GM19452 (cell line): Measurements from ENCODE around the gene CDO1.
"Not testable (repeated sequence)": the region's sequence is repeated elsewhere in the genome, so short reads cannot be mapped to it uniquely, and the experiment has no call there.

Experiments used
- ATAC-seq: cut with Tn5 transposase; IDR thresholded peaks from one replicate; pipeline ENCODE4 v1.9.1; 2021; ENCODE audit not compliant: unreplicated experiment

Gene CDO1

DNA sequence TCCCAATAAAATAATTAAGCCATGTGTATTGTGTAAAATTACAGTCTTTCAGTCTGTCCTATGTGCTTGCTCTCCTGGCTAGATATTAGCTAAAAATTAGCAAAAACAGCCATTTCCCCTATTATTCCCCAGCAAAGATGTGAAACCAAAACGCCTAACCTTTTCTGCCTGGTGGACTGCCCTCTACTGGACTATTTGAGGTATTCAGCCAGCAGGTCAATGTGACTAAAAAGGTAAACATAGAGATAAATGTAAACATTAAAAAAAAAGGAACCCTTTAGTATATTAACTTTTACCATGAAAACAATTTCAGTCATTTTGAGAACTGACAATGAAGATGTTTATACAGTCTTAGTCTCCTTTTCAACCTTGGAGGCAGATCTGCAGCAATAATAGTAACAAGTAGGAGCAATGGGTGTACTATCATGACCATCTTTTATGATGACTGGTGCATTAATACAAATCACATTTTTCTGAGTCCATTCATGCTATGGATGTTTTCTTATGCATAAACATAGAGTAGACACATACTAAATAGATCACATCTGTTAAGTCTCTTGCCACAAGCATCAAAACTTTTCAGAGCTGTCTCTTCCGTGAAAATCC is 14.8 kb upstream of the CDO1 start:
- peak; percentile 69 for ATAC-seq

- no peak for ATAC-seq
Observed at GRCh38 chr5:115829913-115830312, 13.5 kb upstream of the CDO1 start.

- no peak for ATAC-seq
Observed at GRCh38 chr5:115825948-115826347, 9.5 kb upstream of the CDO1 start.

GRCh38 chr5:115824983-115825382 is 8.5 kb upstream of the CDO1 start:
- not testable (repeated sequence) for ATAC-seq

- ATAC-seq = no peak
Observed at GRCh38 chr5:115820846-115821245, 4.4 kb upstream of the CDO1 start.

DNA sequence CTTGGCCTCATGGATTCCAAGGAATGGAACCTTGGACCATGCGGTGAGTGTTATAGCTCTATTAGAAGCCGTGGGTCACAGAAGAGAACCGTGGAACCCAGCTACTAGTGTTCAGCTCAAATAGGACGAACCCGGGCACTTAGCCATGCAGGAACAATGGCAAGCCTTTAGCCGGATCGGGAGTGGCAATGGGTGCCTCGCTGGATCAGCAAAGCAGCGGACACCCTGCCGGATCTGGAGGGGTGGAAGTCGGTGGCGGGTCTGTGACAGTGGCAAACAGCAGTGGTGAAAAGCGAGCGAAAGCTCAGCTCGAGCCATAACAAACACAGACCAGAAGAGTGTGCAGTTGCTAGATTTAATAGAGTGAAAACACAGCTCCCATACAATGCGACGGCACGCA is 2.4 kb upstream of the CDO1 start:
- ATAC-seq = no peak

GRCh38 chr5:115817386-115817785 is 927 bp upstream of the CDO1 start:
- no peak for ATAC-seq

GRCh38 chr5:115815693-115816225 is 700 bp downstream of the CDO1 start:
- ATAC-seq = no peak

DNA sequence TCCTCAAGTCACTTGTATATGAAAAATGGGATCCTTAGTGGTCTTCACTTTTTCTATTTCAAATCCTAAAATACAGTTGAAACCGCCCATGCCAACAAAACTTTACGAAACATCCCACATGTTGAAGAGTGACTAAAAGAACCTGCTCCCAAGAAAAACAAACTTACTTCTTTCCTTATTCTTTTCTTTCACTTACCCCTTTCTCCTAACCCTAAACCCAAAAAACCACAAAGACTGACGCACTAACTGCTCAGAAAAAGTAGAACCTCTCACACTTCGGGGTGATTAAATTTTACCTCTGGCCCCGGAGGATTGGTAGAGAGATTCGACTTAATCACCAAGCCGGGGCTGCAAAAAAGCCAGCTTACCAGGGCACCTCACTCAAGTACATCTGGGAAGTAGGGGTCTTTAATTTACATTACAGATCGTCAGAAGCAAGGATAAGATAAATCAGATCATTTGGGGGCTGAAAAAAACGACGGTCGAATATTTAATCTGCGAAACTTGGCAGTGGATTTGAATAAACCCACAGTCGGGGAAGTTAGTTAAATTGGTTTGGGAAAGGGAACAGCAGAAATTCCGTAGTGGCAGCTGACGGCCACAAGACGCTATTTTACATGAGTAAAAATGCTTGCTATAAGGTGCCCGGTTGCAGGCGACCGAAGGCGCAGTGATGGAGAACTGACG is 1.3 kb downstream of the CDO1 start:
- no peak for ATAC-seq

DNA sequence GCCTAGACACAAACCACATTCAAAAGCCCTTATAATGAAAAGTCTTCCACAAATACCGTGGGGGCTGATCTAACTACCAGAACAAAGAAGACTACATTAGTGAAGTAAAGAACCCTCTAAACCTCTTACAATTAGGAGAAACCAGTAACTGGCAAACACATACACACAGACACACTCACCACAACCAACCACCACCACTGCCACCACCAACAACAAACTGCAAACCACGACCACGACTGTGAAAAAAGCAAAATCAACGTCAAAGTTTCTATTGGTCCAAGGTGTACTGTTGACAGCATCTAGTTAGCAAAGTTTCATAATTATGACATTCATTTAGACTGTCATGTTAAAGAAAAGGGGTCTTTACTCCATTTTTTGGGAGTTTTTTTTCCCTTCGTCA is 2.7 kb downstream of the CDO1 start:
- no peak for ATAC-seq

DNA sequence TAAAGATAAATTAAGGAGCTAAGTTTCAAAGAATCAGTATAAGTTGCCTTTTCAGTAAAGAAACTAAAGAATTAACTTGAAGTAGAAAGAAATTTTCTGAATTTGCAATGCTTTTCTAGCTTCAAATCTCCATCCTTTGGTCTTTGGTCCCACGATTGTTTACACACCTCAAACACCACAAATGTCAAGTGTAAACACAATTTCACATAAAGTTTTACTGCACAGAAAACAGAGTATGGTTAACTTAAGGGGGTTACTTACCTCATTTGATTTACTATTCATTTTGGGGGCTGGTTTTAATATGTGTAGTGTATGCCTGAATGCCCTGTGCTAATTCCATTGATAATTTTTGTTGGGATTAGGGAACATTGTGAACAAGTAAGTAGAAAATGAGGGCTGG is 4.1 kb downstream of the CDO1 start:
- ATAC-seq = no peak

DNA sequence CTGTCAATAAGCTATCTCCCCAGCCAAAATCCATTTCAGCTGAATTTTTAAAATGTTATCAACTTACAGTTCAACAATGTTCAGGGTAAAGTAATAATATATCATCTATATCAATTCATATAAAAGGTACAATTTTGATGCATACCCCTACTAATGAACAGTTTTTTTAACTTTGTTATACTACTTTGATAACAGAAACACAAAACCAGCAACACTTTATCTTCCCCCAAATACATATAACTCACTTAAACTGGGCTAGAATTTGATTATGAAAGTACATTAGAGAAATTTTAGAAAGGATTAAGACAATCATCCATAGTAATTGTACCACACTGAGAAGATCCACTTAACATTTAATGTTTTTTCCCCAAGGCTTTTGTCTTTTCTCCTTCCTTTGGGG is 5.1 kb downstream of the CDO1 start:
- ATAC-seq = no peak

DNA sequence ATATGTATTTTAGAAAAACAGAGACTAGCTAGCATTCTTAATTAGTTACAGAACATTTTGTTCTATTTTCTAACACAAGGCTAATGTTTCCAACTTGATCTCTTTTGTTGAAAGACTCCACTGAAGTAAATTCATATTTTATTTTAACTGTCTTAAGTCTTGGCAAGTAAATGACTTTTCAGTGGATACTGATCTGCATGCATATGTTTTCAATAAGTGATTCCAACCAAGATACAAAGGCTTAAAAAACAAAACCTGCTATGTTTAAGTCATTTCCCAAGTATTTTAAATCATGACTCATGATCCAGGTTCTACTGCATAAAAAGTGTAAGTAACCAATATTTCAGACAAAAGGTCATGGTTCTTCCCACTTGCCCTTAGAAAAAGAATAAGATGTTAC is 5.7 kb downstream of the CDO1 start:
- no peak for ATAC-seq

GRCh38 chr5:115809946-115810345 is 6.5 kb downstream of the CDO1 start:
- ATAC-seq = no peak

- not testable (repeated sequence) for ATAC-seq
Observed at GRCh38 chr5:115808066-115808465, 8.4 kb downstream of the CDO1 start.

GRCh38 chr5:115807654-115808052 is 8.8 kb downstream of the CDO1 start:
- ATAC-seq = no peak

DNA sequence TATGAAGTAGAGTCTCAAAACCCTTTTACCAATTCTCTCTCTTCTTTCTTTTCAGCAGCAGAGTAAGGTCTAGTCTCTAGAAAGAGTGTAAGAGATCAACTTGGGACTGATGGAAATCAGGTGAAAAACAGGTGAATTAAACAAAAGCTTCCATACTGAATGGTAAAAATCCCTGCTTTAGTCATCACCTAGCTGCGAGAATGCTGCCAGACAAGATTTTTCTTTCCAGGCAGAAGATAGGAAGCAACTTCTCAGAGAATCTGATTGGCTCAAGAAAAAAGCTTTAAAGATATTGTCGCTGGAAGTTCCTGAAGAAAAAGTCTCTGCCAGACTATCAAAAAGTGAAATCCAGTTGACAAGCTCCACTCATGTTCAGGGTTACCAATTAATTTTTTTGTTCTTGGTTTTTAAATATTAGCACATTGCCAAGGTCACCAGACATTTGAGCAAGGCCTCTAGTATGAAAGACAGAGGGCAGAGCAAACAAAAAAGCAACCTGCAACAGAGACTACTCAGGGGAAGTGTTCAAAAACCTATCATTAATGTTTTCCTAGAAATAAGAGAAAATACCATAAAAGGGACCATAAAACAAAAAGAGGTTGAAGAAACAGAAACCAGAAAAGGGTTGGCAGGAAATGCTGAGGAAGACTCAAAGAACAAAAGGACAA is 9.3 kb downstream of the CDO1 start:
- no peak for ATAC-seq

DNA sequence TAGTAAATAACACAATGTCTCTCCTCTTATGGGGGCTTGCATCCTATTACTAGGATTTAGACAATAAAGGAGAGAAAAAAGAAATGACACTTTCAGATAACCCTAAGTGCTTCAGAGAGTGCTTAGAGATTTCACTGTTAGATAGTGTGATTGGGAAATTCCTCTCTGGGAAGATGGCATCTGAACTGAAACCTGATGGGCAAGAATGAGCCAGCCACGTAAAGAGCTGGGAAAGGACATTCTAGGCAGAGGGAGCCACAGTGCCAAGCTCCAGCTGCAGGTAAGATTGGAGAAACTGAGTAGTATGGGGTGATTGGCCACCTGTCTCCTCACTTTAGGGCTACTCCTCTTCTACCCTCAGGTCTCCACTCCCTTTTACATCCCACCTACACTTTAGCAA is 14.5 kb downstream of the CDO1 start:
- no peak for ATAC-seq

DNA sequence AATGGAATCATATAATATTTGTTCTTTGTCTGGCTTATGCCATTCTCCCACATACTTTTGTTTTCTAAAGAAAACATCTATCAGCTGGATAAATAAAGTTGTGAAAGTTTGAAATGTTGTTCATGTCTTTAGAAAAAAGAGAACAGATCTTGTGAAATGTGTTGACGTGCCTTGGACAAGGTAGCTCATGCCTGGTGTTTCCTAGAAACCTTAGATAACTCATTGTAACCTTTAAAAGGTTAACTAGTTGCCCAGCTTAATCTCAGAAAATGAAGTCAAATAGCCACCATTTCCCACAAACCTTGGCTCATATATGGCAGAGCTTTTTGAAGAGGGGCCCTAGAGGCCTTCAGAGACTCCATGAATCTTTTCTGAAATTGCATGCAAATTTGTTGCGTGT is 15.3 kb downstream of the CDO1 start:
- no peak for ATAC-seq

GRCh38 chr5:115800108-115800507 is 16.4 kb downstream of the CDO1 start:
- no peak for ATAC-seq

DNA sequence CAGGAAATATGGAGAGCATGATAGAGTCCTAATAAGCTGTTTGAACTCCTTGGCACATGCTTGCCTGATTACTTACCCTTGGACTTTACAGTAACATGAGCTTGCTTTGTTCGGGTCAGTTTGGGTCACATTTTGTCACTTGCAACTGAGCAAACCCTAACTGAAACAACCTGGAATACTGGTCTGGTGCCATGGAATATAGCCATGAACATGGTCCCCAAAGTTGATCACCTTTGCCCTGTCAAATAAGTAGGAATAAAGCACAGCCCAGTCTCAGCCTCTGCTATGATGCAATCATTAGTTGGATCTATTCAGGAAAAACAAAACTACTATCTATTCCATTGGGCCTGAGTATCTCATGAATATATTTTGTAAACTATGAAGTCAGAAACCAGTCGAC is 18.2 kb downstream of the CDO1 start:
- ATAC-seq = no peak

DNA sequence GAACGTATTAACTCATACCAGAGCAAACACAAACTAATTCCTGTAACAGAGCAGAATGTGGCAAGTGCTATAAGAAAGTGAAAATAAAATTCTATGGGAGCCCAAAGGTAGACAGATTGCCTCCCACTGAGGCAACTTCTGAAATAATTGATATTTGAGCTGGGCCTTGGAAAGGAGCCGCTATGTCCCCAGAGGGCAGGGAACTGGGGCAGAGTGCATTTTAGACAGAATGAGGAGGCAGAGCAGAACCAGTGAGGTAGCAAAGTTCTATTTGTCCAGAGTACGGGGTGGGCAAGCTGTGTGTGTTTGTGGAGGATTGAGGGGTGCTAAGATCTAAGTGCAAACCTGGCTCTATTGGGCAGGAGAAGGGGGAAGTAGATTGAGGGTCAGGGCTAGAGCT is 19.8 kb downstream of the CDO1 start:
- no peak for ATAC-seq
